ENCODE results near the gene PEX26.
"Not testable (repeated sequence)": the region's sequence is repeated elsewhere in the genome, so short reads cannot be mapped to it uniquely, and the experiment has no call there.

Gene PEX26

DNA sequence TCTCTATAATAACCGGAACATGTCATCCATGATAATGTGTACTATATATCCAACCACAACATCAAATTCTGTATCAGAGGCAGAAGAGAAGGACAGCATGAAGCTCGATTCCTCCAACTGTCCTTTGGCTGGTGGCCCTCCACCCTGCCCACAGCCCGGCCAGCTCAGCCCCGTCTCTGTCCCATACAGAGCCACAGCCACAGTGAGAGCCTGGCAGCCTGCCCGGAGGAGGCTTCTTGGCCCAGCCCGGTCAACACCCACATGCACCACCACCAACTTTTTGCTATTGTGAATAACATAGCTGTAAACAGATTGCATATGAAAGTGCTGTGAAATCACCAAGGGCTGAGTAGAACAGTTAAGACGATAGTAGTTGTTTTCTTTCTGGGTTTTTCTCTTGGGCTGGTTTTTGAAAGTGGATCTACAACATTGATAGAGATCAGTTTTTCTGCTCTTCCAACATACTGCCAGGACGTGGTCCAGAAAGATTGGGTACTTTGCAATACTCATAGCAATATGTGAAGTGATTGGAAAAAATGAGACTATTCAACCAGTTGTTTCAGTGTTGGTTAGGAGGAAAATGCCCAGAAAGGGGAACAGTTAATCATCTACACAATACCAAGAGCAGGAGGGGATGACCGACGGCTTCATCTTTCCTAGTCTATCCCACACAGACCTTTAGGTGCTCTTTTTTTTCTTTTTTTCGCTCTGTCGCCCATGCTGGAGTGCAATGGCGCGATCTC is 25.9 kb downstream of the PEX26 start:
- no peak for FAIRE-seq

DNA sequence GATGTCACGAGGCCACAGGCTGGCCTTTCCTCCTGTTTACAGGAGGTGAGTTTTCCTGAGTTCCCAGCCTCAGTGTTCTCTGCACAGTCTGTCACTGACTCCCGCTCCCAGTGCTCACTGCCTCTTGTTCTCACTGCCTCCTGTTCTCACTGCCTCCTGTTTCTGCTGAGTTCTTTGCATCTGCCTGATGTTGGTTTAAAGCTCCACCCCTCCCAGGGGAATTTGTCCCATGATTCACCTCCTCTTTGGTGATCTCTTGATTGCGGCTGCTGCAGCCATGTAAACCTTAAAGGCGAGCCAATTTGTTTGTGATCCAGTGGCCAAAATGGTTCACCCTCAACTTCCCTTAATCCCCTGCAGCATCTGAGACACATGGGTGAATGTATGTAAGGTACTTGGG is 26.8 kb downstream of the PEX26 start:
- no peak for FAIRE-seq

DNA sequence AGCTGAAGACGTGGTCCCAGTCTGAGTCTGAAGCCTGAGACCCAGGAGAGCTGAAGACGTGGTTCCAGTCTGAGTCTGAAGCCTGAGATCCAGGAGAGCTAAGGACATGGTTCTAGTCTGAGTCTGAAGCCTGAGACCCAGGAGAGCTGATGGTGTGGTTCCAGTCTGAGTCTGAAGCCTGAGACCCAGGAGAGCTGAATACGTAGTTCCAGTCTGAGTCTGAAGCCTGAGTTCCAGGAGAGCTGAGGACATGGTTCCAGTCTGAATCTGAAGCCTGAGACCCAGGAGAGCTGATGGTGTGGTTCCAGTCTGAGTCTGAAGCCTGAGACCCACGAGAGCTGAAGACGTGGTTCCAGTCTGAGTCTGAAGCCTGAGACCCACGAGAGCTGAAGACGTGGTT is 28.2 kb downstream of the PEX26 start:
- not testable (repeated sequence) for FAIRE-seq

DNA sequence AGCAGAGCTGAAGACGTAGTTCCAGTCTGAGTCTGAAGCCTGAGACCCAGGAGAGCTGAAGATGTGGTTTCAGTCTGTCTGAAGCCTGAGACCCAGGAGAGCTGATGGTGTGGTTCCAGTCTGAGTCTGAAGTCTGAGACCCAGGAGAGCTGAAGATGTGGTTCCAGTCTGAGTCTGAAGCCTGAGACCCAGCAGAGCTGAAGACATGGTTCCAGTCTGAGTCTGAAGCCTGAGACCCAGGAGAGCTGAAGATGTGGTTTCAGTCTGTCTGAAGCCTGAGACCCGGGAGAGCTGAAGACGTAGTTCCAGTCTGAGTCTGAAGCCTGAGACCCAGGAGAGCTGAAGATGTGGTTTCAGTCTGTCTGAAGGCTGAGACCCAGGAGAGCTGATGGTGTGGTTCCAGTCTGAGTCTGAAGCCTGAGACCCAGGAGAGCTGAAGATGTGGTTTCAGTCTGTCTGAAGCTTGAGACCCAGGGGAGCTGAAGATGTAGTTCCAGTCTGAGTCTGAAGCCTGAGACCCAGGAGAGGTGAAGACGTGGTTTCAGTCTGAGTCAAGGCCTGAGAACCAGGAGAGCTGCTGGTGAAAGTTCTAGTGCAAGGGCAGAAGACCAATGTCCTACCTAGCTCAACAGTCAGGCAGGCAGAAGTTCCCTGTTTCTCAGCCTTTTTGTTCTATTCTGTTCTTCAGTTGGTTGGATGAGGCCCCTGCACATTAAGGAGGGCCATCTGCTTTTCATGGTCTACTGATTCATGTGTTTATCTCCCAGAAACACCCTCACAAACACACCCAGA is 29.0 kb downstream of the PEX26 start:
- not testable (repeated sequence) for FAIRE-seq

DNA sequence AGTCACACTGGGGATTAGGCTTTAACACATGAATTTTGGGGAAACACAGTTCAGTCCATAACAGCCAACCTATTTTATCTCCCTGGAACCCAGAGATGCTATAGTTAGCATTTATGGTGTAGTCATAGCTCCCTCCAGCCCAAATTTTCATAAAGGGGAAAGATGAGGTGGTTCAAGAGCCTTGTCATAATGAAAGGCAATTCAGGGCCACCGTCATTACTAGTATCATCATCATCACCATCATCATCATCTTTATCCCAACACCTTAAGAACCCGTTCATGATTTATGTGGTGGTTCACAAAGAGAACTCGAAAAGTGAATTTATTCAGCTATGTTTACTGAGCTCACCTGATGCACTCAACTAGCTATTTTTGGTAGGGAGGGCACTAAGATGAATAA is 30.4 kb downstream of the PEX26 start:
- no peak for FAIRE-seq

DNA sequence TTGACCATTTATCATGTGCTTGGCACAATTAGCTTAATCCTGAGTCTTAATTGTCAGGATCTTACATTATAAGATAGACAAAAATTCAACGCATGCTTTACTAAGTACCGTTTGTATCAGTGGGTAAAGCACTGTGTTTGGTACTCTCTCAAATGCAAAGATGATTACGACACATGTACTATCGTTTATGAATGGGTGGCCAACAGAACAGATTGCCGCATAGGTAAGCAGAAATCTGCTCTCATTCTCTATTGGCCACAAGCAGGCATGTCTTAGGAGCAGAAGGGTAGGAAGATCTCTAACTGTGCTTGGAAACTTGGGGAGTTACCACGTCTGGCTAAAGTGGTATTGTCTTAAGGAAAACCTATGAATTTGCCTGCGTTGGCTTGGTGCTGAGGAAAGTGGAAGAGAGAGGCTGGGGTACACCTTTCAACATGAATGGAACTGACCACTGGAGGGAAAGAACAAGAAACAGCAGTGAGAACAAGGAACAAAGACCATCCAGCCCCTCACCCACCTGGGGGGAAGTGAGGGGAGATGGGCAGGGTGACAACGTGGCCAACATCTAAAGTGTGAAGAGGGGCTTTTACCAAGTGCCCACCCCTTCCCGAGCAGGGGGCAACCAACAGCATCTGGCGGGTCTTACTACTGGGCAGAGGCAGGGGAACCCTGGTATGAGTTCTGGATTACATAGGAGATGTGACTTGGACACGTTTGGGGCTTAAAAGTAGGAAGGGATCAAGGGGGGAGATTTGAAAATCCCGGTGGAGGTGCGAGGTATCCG is 31.8 kb downstream of the PEX26 start:
- FAIRE-seq: no peak

DNA sequence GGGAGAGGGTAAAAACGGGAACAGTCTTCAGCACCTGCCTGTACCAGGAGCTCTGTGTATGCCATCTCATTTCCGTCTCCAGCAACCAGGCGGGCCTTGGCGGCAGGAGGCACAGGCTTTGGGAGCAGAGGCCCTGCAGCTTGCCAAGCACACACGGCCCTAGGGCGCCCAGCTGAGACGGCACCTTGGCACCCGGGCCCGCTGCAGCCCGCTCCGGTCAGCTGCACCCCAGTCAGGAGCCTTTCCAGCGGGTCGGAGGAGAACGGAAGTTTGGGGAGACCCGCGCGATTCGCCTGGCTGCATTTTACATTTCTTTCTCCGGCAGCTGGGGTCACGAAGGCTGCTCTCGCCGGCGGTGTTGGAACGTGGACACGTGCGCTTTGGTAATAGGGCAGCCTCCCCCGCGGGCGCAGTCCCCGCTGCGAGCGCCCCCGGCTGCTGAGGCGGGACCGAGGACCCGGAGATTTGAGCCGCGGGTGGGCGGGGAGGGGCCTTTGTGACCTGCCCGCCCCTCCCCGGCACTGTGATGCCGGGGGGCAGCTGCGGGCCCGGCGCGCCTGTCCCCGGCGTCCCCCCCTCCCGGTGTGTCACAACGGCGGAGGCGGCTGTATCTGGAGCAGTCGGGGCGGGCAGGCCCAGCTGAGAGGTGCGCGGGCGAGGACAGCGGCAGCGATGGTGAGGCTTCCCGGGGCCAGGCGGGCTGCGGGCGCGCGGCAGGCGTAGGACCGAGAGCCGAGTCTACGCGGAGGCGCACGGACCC is 32.6 kb downstream of the PEX26 start, which contains the start of gene TUBA8:
TUBA8 (plus strand) TSS at position 616 of the 760 bp plus-strand sequence; CDS start at position 673, 57 bp downstream.
- FAIRE-seq: no peak

DNA sequence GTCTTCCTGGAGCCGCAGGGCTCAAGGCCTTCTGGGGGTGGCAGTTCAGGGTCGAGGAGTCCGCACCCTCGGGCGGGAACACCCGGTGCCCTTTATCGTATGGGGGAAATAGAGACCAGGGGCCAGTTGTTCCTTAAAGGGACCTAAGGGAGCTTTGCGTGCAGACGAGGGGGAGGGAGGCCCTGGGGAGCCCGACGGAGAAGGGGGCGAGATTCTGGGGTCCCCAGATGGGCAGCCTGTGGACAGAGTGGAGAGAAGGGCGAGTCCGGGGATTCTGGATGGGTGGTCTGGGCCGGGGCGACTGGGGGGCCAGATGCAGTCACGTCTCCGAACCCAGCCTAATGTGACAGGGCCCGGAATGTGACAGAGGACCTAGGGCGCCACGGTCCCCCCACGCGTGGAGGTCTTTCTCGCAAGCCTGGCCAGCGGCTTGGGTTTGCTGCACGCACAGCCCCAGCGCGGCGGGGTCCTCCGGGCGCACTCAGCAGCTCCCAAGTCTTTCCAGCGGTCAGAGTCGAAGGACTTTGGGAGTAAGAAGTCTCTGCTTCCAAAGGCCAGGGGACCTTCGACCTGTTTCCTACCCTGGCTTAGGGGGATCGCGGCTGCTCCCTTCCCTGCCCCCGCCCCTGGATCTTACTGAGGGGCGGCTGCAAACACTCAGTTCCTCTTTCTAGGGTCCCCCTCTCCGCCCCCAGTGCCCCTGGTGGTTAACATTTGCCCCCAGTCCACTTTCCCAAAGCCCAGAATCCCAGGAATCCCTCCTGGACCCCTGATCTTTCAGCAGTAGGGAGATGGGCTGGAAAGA is 33.4 kb downstream of the PEX26 start:
- FAIRE-seq: no peak

DNA sequence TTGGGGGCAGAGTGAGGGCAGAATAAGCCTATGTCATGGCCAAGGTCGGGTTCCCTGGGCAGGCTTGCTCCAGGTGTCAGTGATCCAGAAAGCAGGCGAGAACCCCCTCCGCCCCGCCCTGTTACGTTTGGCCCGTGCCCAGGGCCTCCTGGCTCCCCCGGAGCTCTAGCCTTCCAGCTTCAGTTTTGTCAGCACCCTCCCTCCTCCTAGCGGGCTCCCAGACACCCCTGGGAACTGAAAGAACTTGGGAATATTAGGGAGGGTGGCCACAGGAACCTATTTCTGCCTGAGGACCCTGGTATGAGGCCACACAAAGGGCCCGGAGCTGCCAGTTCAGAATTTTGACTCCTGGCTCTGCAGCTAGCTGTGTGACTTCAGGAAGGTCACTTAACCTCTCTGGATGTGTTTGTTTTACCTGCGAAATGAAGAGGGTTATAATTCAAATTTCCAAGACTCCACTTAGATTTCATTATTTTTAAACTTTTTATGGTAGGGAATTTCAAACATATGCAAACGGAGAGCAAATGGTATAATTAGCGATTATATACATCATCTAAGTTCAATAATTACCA is 34.1 kb downstream of the PEX26 start:
- FAIRE-seq: no peak

DNA sequence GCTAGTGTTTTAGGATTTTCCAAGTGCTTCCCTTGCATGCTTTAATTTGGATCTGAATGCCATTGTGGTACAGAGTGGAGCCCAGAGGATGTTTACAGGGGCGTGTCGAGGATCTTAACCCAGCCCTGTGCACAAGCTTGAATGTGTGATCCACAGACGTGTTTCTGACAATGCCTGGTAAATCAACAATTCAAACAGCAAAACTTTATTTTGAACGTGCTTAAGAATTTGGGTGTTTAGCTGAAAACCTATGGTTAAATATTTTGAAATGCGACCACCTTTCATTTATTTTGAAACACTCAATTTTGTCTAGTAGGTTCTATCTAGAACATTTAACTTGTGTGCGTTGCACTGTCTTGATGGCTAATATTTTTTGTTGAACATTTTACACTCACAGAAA is 34.6 kb downstream of the PEX26 start:
- FAIRE-seq: no peak

DNA sequence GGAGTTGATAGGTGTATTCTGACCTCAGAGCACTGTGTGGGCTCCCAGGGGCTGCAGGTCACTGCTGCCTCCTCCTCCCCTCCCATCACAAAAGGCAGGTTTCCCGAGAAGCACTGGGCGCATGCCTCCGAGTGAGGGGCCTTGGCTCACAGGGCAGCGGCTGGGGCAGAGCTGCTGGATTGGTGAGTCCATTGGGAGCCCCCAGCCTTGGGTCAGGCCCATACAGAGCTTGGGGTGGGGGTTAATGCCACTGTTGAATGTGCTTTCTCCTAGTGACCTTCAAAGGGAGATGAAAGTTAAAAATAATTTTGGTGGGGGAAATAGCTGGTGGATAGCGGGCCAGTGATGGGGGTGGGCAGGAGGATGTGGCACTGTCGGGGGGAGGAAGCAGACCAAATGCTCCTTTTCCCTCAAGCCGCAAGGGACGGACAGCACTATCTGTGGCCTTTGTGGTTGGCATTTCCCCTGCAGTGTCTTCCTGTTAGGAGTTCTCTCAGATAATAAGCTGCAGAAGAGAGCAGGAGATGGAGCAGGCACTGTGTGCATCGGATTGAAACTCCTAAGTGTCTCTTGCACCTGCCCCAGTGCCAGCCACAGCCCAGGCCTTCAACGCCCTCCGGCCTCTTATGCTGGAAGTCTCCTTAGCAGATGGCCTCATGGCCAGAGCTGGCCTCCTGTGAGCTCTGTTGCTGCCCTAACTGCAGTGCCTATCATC is 36.0 kb downstream of the PEX26 start:
- no peak for FAIRE-seq

DNA sequence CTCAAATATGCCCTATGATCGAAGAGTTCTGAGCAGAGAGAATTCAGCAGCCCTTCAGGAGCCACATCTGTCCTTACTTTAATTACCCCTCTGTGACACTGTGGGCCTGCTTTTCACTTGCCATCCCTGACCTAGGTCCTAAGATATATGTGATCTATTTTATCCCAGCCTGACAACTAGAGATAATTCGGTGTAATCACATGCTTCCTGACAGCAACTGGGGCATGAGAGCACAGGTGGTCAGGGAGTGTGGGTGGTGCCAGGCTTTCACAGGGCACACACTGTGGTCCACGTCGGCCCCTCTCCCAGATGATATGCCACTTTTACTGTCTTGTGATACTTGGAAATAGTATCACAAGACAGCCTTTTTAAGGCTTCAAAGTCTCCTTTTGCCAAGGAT is 36.7 kb downstream of the PEX26 start:
- FAIRE-seq: no peak

DNA sequence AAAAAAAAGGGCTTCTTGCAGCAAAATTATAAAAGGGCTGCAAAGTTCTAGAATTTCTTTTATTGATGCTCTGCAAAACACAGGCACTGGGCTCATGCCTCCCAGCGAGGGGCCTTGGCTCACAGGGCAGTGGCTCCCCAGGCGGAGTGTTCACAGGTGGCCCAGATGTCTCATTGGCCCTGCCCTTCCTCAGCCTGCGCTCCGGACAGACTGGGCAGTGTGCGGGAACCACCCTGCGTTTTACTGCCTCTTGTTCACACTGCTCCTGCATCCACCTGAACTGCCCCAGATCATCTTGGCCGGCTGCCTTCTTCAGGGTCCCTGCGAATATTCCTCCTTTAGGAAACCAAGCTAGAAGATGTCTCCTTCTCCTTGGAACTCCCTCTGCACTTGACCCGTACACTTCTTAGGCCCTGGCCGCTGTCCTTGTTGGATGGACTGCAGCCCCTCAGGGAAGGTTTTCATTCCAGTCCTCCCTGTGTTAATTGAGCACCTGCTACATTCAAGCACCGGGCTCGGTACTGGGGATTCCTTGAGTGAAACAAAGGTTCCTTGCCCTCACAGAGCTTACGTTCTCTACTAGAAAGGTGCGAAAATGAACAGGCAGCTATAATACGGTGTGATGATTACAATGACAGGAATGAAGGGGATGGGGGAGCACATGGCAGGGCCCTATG is 37.3 kb downstream of the PEX26 start:
- FAIRE-seq: no peak

DNA sequence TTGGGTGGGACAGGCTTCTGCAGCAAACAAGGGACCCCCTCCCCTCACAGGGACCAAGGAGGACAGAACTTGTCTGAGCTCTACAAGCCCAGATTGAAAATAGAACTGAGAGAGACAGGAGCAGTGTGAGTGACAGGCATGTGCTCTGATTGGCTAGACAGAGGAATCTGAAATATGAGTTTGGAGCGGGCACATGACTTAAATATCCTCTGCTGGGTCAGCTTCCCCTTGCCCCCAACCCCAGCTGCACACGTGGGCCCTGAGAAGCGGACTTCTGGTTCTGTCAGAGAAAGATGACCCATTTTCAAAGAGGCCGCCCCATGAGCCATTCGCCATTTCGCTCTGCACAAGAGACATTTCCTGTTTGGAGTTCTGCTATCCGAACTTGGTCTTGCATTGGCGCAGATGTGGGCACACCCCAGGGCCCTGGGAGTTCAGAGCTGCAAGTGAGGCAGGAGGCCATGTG is 38.1 kb downstream of the PEX26 start:
- no peak for FAIRE-seq

DNA sequence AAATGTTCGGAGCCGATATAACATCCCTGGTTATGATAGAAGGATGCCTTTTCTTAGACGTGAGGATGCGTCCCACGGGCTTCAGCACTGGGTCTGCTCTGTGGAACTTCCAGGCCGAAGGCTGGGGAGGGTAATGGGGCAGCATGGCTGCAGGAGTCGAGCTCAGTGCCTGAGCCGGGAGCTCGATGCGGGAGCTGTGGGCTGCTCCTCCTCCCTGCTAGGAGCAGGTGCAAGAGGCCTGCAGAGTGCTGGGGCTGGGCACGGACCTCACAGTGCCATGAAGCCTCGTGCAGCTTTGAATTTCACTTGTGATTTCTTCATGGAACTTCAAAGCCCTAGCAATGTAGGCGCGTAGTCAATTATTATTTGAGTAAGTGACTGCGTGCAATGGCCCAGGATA is 38.8 kb downstream of the PEX26 start:
- FAIRE-seq: no peak

DNA sequence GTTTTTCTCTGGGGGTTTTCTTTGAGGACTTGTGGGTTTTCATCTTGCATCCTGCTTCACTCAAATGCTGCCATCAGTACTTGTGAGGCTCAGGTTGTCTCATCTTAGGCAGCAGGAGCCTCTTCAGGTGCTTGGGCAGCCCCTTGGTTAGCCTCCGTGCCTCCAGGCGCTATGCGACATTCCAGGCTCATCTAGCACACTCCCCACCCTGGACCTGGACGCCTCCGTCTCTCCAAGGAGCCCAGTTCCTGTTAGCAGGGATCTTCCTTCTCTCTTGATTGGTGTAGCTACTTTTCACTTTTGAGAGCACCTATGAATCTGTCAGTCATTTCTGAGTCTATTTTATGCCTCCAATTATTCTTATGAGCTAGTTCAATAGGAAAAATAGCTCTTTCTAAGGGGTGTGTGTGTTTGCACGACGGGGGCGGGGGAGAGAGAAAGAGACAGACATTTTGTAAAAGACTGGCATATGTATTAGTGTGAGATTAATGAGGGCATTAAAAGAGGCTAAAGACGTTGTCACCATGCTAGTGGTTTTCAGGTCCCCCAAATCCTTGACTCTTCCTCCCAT is 40.6 kb downstream of the PEX26 start:
- no peak for FAIRE-seq

DNA sequence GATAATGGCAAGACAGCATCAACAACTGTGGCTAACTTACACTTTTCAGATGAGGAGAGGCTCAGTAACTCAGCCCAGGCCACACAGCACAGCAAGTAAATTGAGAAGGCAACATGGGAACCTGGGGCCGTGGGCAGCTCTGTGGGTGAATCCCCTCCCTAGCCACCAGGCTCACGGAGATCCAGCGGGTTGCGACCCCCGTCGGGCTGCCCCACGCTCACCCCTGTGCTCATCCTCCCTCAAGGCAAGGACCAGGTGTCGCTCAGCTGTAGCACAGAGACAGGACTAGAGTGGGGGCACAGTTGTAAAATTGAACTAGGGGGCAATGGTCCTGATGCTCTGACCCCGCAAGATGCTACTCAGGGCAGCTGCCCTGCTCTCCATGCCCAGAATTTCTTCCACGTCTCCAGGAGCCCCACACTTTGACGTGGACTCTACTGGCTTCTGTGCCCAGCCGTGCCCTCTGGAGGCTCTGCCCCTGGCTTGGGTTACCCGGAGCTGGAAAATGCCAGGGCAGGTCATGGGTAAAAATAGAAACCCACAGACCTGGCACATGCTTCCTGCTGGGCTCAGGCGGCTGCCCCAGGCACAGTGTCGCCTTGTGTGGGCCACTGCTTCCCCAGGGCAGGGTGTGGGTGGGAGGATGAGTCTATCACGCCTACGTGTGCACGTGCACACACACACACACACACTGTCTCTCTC is 41.8 kb downstream of the PEX26 start:
- no peak for FAIRE-seq

DNA sequence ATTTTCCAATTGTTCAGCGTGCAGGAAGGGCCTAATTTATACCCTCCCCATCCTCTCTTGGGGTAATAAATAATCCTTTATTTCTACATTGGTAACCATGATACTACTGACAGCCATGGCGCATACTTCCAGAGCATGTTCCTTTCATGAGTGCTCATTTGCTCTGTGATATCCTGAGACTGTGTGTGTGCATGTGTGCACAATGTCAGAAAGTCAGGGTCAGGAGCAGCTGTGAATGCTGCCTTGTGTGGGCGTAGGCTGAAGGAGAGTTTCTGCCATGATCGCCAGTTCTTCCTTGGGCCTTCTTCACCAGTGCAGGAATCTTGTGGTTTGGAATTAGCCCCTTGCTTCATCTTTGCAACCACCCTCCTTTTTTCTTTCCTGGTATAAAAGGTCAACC is 43.1 kb downstream of the PEX26 start:
- FAIRE-seq: no peak

DNA sequence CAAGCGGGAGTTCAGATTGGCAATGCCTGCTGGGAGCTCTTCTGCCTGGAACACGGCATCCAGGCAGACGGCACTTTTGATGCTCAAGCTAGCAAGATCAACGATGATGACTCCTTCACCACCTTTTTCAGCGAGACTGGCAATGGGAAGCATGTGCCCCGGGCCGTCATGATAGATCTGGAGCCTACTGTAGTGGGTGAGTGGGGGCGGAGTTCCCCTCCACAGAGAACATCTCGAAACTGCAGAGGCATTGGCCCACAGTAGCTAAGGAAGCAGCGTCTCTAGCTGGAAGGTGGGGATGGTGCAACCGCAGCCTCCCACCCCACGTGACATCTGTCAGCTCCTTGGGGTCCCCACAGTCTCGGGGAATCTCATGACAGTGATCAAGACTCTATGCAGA is 43.7 kb downstream of the PEX26 start:
- FAIRE-seq: no peak
